ENCODE results near the gene MYL7. TPM values are rescaled to one million over a fixed set of nuclear protein-coding genes. Genes with fewer than 3 reads are reported as not detected.

MYL7 gene
- total RNA-seq, 1 donor from 2014 or later = 518 TPM

GRCh38 chr7:44094365-44094764, 46.8 kb downstream of the MYL7 start:
- TF ChIP-seq, protein P1, sequence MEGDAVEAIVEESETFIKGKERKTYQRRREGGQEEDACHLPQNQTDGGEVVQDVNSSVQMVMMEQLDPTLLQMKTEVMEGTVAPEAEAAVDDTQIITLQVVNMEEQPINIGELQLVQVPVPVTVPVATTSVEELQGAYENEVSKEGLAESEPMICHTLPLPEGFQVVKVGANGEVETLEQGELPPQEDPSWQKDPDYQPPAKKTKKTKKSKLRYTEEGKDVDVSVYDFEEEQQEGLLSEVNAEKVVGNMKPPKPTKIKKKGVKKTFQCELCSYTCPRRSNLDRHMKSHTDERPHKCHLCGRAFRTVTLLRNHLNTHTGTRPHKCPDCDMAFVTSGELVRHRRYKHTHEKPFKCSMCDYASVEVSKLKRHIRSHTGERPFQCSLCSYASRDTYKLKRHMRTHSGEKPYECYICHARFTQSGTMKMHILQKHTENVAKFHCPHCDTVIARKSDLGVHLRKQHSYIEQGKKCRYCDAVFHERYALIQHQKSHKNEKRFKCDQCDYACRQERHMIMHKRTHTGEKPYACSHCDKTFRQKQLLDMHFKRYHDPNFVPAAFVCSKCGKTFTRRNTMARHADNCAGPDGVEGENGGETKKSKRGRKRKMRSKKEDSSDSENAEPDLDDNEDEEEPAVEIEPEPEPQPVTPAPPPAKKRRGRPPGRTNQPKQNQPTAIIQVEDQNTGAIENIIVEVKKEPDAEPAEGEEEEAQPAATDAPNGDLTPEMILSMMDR (IDR thresholded peaks at IDR 0.05; ENCODE audit: borderline replicate concordance) = no peak
- Histone ChIP-seq H3K36me3 (no peaks in the 10 kb centered on the region), H3K27ac (replicated peaks) (no peak overlapping the region), H3K9me3 (replicated peaks) (no peaks in the 10 kb centered on the region), H3K4me1 (peaks cover 2% of the 10 kb centered on the region), H3K4me3 (no peak overlapping the region), H3K27me3 (ENCODE audit: low read depth) (no peaks in the 10 kb centered on the region)
- intact Hi-C loops (cut with micrococcal nuclease) = no loop called here
- DNase-seq = no peak

- no peaks in the 10 kb centered on the region for H3K27me3 ChIP-seq (ENCODE audit: low read depth)
- H3K27ac ChIP-seq (replicated peaks) = no peak overlapping the region
- TF ChIP-seq, protein P1 (IDR thresholded peaks at IDR 0.05; ENCODE audit: borderline replicate concordance) = no peak
- H3K9me3 ChIP-seq (replicated peaks) = no peaks in the 10 kb centered on the region
- intact Hi-C loops (cut with micrococcal nuclease) = no loop called here
- no peaks in the 10 kb centered on the region for H3K36me3 ChIP-seq
- no peak overlapping the region for H3K4me3 ChIP-seq
- peaks cover 5% of the 10 kb centered on the region for H3K4me1 ChIP-seq
- DNase-seq = no peak
These were observed 48.0 kb downstream of the MYL7 start for GRCh38 chr7:44093102-44093641.

Other genes starting within 250 kb of the MYL7 start
- gene URGCP, start 234.7 kb downstream of the MYL7 start, total RNA-seq = 39.6 TPM
- 44.9 TPM for gene UBE2D4, start 214.9 kb downstream of the MYL7 start, total RNA-seq
- not detected for gene SPDYE1, start 143.4 kb downstream of the MYL7 start, total RNA-seq
- 33.1 TPM for gene DBNL, start 96.6 kb downstream of the MYL7 start, total RNA-seq
- 671 TPM for gene PGAM2, start 75.8 kb downstream of the MYL7 start, total RNA-seq
- gene POLM, start 58.8 kb downstream of the MYL7 start, total RNA-seq = 12.4 TPM
- 20.5 TPM for gene AEBP1, start 37.0 kb downstream of the MYL7 start, total RNA-seq
- 78.0 TPM for gene POLD2, start 17.8 kb downstream of the MYL7 start, total RNA-seq
- gene GCK, start 48.1 kb upstream of the MYL7 start, total RNA-seq = 0.49 TPM
- gene YKT6, start 59.6 kb upstream of the MYL7 start, total RNA-seq = 53.3 TPM
- 98.0 TPM for gene CAMK2B, start 184.3 kb upstream of the MYL7 start, total RNA-seq